GM18507 (cell line): ENCODE data around the gene NCK2.
A peak's percentile ranks its signal among the peaks of the same experiment; 100 is the strongest.
"Not testable (repeated sequence)": the region's sequence is repeated elsewhere in the genome, so short reads cannot be mapped to it uniquely, and the experiment has no call there.

ENCODE experiments used
- DNase-seq: peaks from one replicate; pipeline ENCODE4 v3.0.0; 2011; ENCODE audit warnings: low read depth; ENCODE audit not compliant: insufficient read length; ENCODE audit errors: extremely low spot score
- FAIRE-seq: peaks from 2 replicates; lab custom pipeline; 2011; peaks lifted over from hg19 to GRCh38; lab: Jason Lieb, UNC

Gene NCK2

GRCh38 chr2:105752691-105753358 lies 8.1 kb downstream of the NCK2 start:
- no peak for FAIRE-seq
- no peak for DNase-seq

DNA sequence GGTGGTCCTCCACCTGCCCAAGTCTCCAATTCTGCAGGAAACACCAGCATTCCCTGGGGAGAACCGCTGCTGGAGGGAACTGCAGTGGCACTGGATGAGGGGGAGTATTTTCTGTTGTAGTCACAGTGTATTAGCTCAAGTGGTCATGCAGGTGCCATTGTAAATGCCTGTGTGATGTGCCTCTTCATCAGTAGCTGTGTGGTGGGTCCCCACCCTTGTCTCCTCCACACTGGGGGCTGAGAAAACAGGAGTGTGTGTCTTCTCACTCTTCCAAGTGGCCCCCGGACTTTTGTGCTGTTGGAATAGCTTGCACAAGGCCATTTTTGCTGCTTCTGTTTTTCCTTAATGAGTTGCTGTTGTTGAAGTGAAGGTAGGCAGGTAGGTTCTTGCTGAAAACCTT lies 8.7 kb downstream of the NCK2 start:
- DNase-seq (no peak), FAIRE-seq (no peak)

GRCh38 chr2:105754011-105754410 lies 9.3 kb downstream of the NCK2 start:
- FAIRE-seq = peak; percentile 59

GRCh38 chr2:105754994-105755393 lies 10.3 kb downstream of the NCK2 start:
- FAIRE-seq = peak; percentile 83
- no peak for DNase-seq

More at GRCh38 chr2:105754011-105754410, 9.3 kb downstream of the NCK2 start:
- no peak for DNase-seq

GRCh38 chr2:105755895-105756294 lies 11.2 kb downstream of the NCK2 start:
- FAIRE-seq (peak; percentile 68), DNase-seq (no peak)

DNA sequence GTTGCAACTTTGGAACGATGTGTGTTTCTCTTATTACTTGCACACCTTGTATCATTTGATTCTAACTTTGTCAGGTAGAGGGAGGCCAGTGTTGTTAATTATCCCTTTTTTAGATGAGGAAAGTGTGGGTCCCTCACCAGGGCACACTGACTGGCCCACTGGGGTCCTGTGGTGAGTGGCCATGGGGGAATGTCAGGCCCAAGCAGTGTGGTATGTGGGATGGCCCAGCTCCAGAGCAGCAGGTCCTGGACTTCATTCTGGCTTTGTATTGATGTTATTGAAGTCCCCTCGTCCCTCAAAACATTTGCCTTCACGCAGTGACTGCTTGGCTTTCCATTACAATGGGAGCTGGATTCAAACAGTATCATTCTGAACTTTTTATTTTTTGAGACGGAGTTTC lies 11.7 kb downstream of the NCK2 start:
- FAIRE-seq (no peak), DNase-seq (no peak)

GRCh38 chr2:105756865-105757264 lies 12.2 kb downstream of the NCK2 start:
- DNase-seq = not testable (repeated sequence)
- FAIRE-seq = peak; percentile 31

- FAIRE-seq (peak; percentile 69), DNase-seq (no peak)
These were observed 12.7 kb downstream of the NCK2 start for GRCh38 chr2:105757433-105757832.

DNA sequence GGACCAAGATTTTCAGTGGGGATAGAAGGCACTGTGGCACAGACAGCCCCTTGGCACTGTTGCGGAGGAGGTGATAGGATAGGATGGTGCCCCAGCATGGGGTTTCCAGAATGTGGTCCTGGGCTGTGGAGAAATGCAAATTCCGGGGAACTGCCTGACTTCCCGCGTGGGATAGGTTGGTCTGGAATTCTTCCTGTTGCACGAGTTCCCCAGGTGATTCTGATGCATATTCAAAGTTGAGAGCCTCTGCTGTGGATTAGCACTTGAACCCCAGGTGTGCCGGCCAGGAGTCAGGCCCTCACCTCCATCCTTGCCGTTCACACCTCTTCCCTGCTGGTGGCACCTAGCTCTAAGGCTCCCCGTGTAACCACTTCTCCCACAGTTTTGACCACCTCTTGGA lies 15.5 kb downstream of the NCK2 start:
- no peak for DNase-seq
- no peak for FAIRE-seq

DNA sequence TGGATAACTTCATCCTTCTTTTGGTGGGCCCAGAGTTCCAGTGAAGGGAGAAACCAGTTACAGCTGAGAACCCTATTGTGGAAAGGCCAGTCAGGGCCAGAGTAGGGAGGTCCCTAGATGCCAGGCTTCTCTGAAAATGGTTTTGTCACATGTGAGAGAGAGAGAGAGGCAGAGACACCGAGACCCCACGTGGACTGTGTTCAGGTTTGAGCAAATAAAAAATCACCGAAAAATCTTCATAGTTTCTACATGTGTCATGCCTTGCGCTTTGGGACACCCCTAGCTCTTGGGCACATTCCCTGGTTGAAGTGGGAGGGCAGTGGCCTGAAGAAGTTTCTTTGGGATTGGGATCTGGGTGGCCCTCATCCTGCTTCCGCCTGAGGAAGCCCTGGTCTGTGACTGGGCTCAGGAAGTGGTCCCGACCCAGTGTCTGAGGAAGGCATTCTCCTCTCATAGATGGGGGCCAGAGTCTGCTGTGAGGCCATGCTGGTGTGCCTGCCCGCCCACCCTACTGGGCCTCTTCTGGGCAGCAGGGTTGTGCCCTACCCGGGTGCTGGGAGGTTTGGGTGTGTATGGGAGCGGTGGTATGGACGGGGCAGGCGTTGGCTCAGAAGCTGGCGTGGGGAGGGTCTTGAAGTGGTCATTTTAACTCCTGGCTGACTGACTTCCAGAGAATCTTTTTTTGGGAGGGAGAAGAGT lies 16.1 kb downstream of the NCK2 start:
- FAIRE-seq (no peak), DNase-seq (no peak)

DNA sequence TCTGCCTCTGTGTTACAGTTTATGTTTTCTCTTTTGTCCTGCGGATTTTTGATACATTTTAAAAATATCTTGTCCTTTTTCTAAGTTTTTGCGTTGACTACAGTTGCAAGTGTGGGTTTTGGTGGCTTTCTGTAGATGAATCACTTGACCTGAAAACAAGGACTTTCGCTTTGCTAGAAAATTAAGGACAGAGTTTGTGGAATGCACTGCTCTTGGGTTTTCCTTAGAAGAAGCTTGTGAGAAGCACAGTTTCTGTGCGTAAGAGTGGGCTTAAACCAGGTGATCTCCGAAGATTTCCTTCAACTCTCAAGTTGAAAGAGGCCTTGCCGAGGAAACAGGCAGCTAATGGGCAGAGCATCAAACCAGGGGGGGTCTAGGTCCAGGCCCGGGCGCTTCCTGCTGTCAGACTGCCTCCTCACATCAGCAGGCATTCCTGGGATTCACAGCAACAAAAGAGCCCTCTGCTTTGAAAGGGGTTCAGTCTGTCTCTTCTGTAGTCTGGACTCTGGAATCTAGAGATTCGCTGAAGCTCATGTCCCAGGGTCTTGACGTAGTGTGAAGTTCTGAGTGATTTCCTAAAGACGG lies 17.3 kb downstream of the NCK2 start:
- no peak for DNase-seq
- FAIRE-seq = no peak

GRCh38 chr2:105763076-105763475 lies 18.4 kb downstream of the NCK2 start:
- no peak for DNase-seq
- no peak for FAIRE-seq

DNA sequence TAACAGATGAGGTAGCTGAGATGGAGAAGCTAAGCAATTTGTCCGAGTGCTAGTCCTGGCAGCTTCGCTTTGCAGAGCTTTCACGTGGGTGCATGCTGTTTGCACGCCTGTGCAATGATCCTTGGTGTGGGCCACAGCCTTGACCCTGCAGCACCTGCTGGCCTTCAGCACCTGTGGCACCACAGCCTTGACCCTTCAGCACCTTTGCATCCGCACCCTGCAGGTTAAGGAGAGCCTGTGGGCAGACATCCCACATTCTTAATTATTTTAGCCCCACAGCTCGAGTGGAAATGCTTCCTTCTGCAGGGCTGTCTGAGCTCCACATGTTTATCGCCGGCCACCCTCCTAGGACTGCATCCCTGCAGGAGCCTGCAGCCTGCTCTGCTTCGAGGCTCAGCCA lies 19.3 kb downstream of the NCK2 start:
- no peak for FAIRE-seq

GRCh38 chr2:105765415-105766299 lies 20.9 kb downstream of the NCK2 start:
- no peak for FAIRE-seq
- no peak for DNase-seq

More for the DNA sequence above, 19.3 kb downstream of the NCK2 start:
- DNase-seq = no peak

DNA sequence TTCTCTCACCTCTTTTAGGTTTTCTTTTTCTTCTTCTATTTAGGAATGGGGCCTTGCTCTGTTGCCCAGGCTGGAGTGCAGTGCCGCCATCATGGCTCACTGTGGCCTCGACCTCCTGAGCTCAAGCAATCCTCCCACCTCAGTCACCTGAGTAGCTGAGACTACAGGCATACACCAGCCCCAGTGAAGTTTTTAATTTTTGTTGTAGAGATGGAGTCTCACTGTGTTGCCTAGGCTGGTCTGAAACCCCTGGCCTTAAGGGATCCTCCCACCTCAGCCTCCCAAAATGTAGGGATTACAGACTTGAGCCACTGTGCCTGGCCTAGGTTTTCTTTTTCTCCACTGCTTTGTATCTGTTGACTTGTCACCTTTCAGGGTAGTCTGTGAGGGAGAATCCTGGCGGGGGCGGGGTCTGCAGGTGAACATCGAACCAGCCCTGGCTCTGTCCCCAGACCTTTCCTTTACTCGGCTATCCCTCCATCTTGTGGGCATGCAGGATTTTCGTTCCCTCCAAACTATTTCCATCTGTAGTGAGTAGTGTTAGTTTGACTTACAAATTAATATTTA lies 21.7 kb downstream of the NCK2 start:
- no peak for DNase-seq
- FAIRE-seq = no peak

- DNase-seq (no peak), FAIRE-seq (no peak)
These were observed 23.5 kb downstream of the NCK2 start for GRCh38 chr2:105768176-105768575.

DNA sequence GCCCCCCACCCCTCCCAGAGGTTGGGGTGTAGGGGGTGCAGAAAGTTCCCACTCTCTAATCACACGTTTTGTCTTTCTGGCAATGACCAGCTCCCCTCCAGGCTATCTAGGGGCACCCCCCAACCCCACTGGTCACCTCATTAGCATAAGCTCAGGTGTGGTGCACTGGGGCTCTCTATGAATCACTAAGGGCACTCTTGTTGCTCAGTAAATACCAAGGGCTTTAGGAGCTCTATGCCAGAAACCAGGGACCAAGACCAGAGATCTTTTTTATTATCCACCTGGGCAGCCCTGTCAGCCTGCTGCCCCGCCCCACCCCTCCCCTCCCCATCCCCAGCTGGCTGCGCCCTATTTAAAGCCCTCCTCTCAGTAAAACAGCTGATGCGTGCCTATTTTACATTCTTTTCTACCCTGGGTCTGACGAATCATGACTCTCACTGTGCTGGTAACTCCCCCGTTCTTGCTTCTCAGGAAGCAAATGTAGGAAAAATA lies 24.3 kb downstream of the NCK2 start:
- FAIRE-seq = no peak
- no peak for DNase-seq

- no peak for FAIRE-seq
- DNase-seq = no peak
These were observed 24.8 kb downstream of the NCK2 start for GRCh38 chr2:105769504-105769903.

DNA sequence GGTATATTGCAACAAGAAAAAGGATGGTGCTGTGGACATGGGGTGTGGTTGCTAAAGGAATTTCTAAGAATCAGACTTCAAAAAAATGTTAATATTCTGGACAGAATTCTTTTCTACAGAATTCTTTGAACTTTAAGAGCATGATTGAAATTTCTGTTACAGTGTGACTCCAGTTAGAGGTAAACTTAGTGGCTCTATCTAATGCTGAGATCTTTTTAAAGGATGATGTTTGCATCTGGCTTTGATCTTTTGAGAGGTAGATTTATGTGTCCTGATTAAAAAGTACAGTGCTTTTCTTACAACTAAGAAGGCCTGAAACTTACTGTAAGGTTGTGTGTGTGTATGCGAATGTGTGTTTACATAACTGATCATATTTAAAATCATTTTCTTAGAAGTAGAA lies 25.4 kb downstream of the NCK2 start:
- DNase-seq = no peak
- FAIRE-seq = no peak
